Keratinocyte (primary cell): Measurements from ENCODE around the gene REEP6. TPM values are rescaled to one million over a fixed set of nuclear protein-coding genes. Genes with fewer than 3 reads are reported as not detected.

Experiments
- DNase-seq: peaks from one replicate; pipeline ENCODE4 v3.0.0-alpha.2; 2011; ENCODE audit warnings: low read depth, missing footprints, low spot score
- FAIRE-seq: peaks from 2 replicates; lab custom pipeline; 2011; peaks lifted over from hg19 to GRCh38; lab: Jason Lieb, UNC
- H2AFZ ChIP-seq: 2 replicates; pipeline ENCODE4 v1.6.0; 2012; ENCODE audit warnings: low read length, control low read depth, inconsistent platforms; ENCODE audit not compliant: control insufficient read depth
- H3K27ac ChIP-seq: 2 replicates; pipeline ENCODE4 v1.5.1; 2011; ENCODE audit warnings: low read length; ENCODE audit not compliant: control insufficient read depth, insufficient read depth
- H3K27me3 ChIP-seq: 3 replicates; pipeline ENCODE4 v1.6.0; 2011; ENCODE audit warnings: low read length; ENCODE audit not compliant: control insufficient read depth, insufficient read depth; ENCODE audit errors: extremely low read depth
- H3K36me3 ChIP-seq, 2 experiments: 2 replicates in 1 of 2; 3 replicates in 1 of 2; pipeline ENCODE4 v1.5.1; 2011; ENCODE audit warnings: low read length in 2 of 2, mild to moderate bottlenecking in 1 of 2; ENCODE audit not compliant: control insufficient read depth in 2 of 2, insufficient read depth in 2 of 2; ENCODE audit errors: extremely low read depth in 1 of 2
- H3K4me1 ChIP-seq: 3 replicates; pipeline ENCODE4 v1.5.1; 2011; ENCODE audit warnings: low read length; ENCODE audit not compliant: control insufficient read depth, insufficient read depth; ENCODE audit errors: extremely low read depth
- H3K4me2 ChIP-seq: 3 replicates; pipeline ENCODE4 v1.6.0; 2011; ENCODE audit warnings: low read depth, low read length; ENCODE audit not compliant: control insufficient read depth, insufficient read depth; ENCODE audit errors: extremely low read depth
- H3K4me3 ChIP-seq, 3 experiments: fragments of 200-600 bp in 1 of 3; sonication (generic) in 1 of 3; 2 replicates in 2 of 3; 3 replicates in 1 of 3; pipeline ENCODE4 v1.5.1; 2011 to 2016; ENCODE audit warnings: low read length in 3 of 3, mild to moderate bottlenecking in 3 of 3, control low read depth in 2 of 3, inconsistent platforms in 1 of 3, low read depth in 1 of 3, mixed read lengths in 1 of 3, mixed run types in 1 of 3, moderate library complexity in 1 of 3; ENCODE audit not compliant: control insufficient read depth in 2 of 3, insufficient read depth in 2 of 3; ENCODE audit errors: extremely low read depth in 1 of 3
- H3K79me2 ChIP-seq: 2 replicates; pipeline ENCODE4 v1.6.0; 2012; ENCODE audit warnings: low read length; ENCODE audit not compliant: control insufficient read depth, insufficient read depth
- H3K9ac ChIP-seq: 3 replicates; pipeline ENCODE4 v1.6.0; 2011; ENCODE audit warnings: low read length; ENCODE audit not compliant: control insufficient read depth, insufficient read depth; ENCODE audit errors: extremely low read depth
- H3K9me1 ChIP-seq: 3 replicates; pipeline ENCODE4 v1.6.0; 2011; ENCODE audit warnings: low read length; ENCODE audit not compliant: control insufficient read depth, insufficient read depth; ENCODE audit errors: extremely low read depth
- H3K9me3 ChIP-seq: 2 replicates; pipeline ENCODE4 v1.5.1; 2012; ENCODE audit warnings: low read depth, low read length; ENCODE audit not compliant: control insufficient read depth
- H4K20me1 ChIP-seq: 3 replicates; pipeline ENCODE4 v1.6.0; 2011; ENCODE audit warnings: low read length; ENCODE audit not compliant: control insufficient read depth, insufficient read depth; ENCODE audit errors: extremely low read depth
- EZH2 ChIP-seq: IDR thresholded peaks from one replicate; pipeline ENCODE4 v1.6.1; 2012; ENCODE audit warnings: inconsistent platforms, mild to moderate bottlenecking, low read length, moderate library complexity
- dilution Hi-C: fragments of 300-500 bp; cut with MboI; formaldehyde crosslinking; loops from one replicate; pipeline ENCODE4 v1.7.0; 2020; ENCODE audit warnings: low sequenced_read_pairs; ENCODE audit not compliant: extremely low pct_ligation_motif_present
- polyA plus RNA-seq, 5 experiments: library from polyadenylated mRNA; depleted of rRNA in 3 of 5; stranded (reverse) in 3 of 5; stranded (forward) in 1 of 5; unstranded in 1 of 5; fragments of >200 nt; gene quantifications; 1 replicate in 1 of 5; 2 replicates in 3 of 5; 3 replicates in 1 of 5; pipeline versions ENCODE4 v1.2.1 to v1.2.3, GENCODE V29; 2011 to 2012; ENCODE audit warnings: missing spikeins in 2 of 5, low read depth in 1 of 5, low replicate concordance in 1 of 5
- TF ChIP-seq, protein P1 (sequence below), 3 experiments: IDR thresholded peaks in 1 of 3; conservative IDR thresholded peaks in 1 of 3; optimal IDR thresholded peaks in 1 of 3; 2 replicates in 2 of 3; 3 replicates in 1 of 3; pipeline versions ENCODE3 to v1.5.1; 2011; ENCODE audit warnings: low read length in 3 of 3, mild to moderate bottlenecking in 3 of 3, moderate library complexity in 2 of 3, control low read depth in 1 of 3, inconsistent platforms in 1 of 3; ENCODE audit not compliant: insufficient read depth in 2 of 3; ENCODE audit errors: extremely low read depth in 1 of 3

REEP6 gene
- polyA plus RNA-seq, 1 donor (not counting 4 experiments of a cell fraction or from before 2014, with no cell fraction given): 1.2 TPM

- H3K4me2 ChIP-seq: no peak overlapping the region
- H4K20me1 ChIP-seq: peaks cover 2% of the 10 kb centered on the region
- TF ChIP-seq, protein P1, sequence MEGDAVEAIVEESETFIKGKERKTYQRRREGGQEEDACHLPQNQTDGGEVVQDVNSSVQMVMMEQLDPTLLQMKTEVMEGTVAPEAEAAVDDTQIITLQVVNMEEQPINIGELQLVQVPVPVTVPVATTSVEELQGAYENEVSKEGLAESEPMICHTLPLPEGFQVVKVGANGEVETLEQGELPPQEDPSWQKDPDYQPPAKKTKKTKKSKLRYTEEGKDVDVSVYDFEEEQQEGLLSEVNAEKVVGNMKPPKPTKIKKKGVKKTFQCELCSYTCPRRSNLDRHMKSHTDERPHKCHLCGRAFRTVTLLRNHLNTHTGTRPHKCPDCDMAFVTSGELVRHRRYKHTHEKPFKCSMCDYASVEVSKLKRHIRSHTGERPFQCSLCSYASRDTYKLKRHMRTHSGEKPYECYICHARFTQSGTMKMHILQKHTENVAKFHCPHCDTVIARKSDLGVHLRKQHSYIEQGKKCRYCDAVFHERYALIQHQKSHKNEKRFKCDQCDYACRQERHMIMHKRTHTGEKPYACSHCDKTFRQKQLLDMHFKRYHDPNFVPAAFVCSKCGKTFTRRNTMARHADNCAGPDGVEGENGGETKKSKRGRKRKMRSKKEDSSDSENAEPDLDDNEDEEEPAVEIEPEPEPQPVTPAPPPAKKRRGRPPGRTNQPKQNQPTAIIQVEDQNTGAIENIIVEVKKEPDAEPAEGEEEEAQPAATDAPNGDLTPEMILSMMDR (optimal IDR thresholded peaks at IDR 0.05 in 1 of 3, IDR thresholded peaks at IDR 0.05 in 1 of 3, conservative IDR thresholded peaks at IDR 0.05 in 1 of 3; ENCODE audit: extremely low read depth in 1 of 3, insufficient read depth in 2 of 3, low read length in 3 of 3): no peak
- TF ChIP-seq EZH2: no peak
- no peaks in the 10 kb centered on the region for H3K36me3 ChIP-seq
- DNase-seq: no peak
- no peak for FAIRE-seq
- no peak overlapping the region for H3K9ac ChIP-seq
- no peak overlapping the region for H2AFZ ChIP-seq
- dilution Hi-C loops: no loop called here
- no peak overlapping the region for H3K4me3 ChIP-seq
- H3K79me2 ChIP-seq: no peaks in the 10 kb centered on the region
- no peak overlapping the region for H3K27ac ChIP-seq
- H3K4me1 ChIP-seq: no peaks in the 10 kb centered on the region
- no peaks in the 10 kb centered on the region for H3K9me3 ChIP-seq
- no peaks in the 10 kb centered on the region for H3K9me1 ChIP-seq
- peaks cover 37% of the 10 kb centered on the region for H3K27me3 ChIP-seq
These were observed 35.2 kb downstream of the REEP6 start for GRCh38 chr19:1526066-1526778.

- FAIRE-seq: no peak
- no peaks in the 10 kb centered on the region for H3K79me2 ChIP-seq
- TF ChIP-seq, protein P1 (optimal IDR thresholded peaks at IDR 0.05 in 1 of 3, IDR thresholded peaks at IDR 0.05 in 1 of 3, conservative IDR thresholded peaks at IDR 0.05 in 1 of 3; ENCODE audit: extremely low read depth in 1 of 3, insufficient read depth in 2 of 3, low read length in 3 of 3): no peak
- TF ChIP-seq EZH2: no peak
- no peaks in the 10 kb centered on the region for H3K9me3 ChIP-seq
- H3K4me3 ChIP-seq: no peak overlapping the region
- no peak for DNase-seq
- dilution Hi-C loops: no loop called here
- H3K4me2 ChIP-seq: no peak overlapping the region
- H3K9ac ChIP-seq: no peak overlapping the region
- no peaks in the 10 kb centered on the region for H3K4me1 ChIP-seq
- no peak overlapping the region for H3K27ac ChIP-seq
- peaks cover 2% of the 10 kb centered on the region for H4K20me1 ChIP-seq
- no peak overlapping the region for H2AFZ ChIP-seq
- H3K27me3 ChIP-seq: peaks cover 37% of the 10 kb centered on the region
- no peaks in the 10 kb centered on the region for H3K36me3 ChIP-seq
- no peaks in the 10 kb centered on the region for H3K9me1 ChIP-seq
These were observed 36.1 kb downstream of the REEP6 start for GRCh38 chr19:1526979-1527649.
